GM13977 (cell line): ENCODE measurements around the gene SMPD1.

Experiments used
- DNase-seq: peaks from one replicate; pipeline ENCODE4 v3.0.0; 2012; ENCODE audit warnings: low spot score
- CTCF ChIP-seq: IDR thresholded peaks from 2 replicates; pipeline ENCODE4 v1.5.1; 2012; ENCODE audit warnings: mild to moderate bottlenecking, control low read depth; ENCODE audit not compliant: insufficient read depth; ENCODE audit errors: extremely low read depth, missing control alignments
- in situ Hi-C: fragments of 300-500 bp; cut with MboI; formaldehyde crosslinking; loops from one replicate; pipeline ENCODE4 v1.12.0; 2022; ENCODE audit warnings: low sequenced_read_pairs, low pct_unique_long_range_greater_than_20kb, mixed read lengths, inconsistent platforms; ENCODE audit not compliant: unreplicated experiment

The SMPD1 gene

GRCh38 chr11:6397636-6398035 is 7.4 kb downstream of the SMPD1 start:
- DNase-seq = no peak
- TF ChIP-seq CTCF = no peak
- in situ Hi-C loops = no loop called here

- in situ Hi-C loops = no loop called here
- DNase-seq = no peak
- no peak for TF ChIP-seq CTCF
Observed at GRCh38 chr11:6400431-6401345, 10.4 kb downstream of the SMPD1 start.

GRCh38 chr11:6401464-6401863 is 11.2 kb downstream of the SMPD1 start:
- no peak for TF ChIP-seq CTCF
- no peak for DNase-seq
- in situ Hi-C loops = no loop called here

- in situ Hi-C loops = no loop called here
- TF ChIP-seq CTCF = no peak
- peak; percentile 69 for DNase-seq
Observed at GRCh38 chr11:6402061-6402470, 11.8 kb downstream of the SMPD1 start.

- peak; percentile 87 for DNase-seq
- TF ChIP-seq CTCF = no peak
- in situ Hi-C loops = no loop called here
Observed at GRCh38 chr11:6402561-6402981, 12.3 kb downstream of the SMPD1 start.

- in situ Hi-C loops = no loop called here
- no peak for TF ChIP-seq CTCF
- DNase-seq = no peak
Observed at GRCh38 chr11:6403539-6403938, 13.3 kb downstream of the SMPD1 start.
